Fibroblast of skin of left quadriceps (primary cell): Measurements from ENCODE around the gene QARS1.

Experiments
- DNase-seq, 2 experiments: peaks; one replicate each; pipeline ENCODE4 v3.0.0-alpha.2; 2013; ENCODE audit warnings: low read depth in 2 of 2

The QARS1 gene

DNA sequence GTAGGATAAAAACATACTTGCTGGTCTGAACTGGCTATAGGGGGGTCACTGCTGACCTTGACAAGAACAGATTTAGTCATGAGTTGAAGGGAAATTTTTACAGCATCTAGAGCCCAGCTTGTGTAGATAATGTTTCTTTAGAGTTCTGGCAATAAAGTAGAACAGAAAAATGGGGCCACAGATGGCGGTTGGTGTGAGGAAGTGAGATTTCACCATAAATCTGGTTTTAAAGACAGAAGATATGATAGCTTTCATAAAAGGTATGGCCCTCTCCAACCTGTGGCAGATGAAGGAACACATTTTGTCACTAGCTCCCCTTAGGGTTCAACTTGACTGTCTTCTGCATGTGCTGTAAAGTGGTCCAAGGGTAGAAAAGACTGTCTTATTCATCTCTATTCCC lies 51.0 kb downstream of the QARS1 start:
- DNase-seq: no peak
